HepG2 (cell line): Measurements from ENCODE around the gene CNTNAP1. TPM values are rescaled to one million over a fixed set of nuclear protein-coding genes. Genes with fewer than 3 reads are reported as not detected.

Experiments
- ATAC-seq: fragments of 200-7000 bp; cut with Tn5 transposase; 3 replicates; pipeline ENCODE4 v1.9.1; 2020; ENCODE audit warnings: mild to moderate bottlenecking, moderate library complexity
- BruUV-seq: library from RNA; stranded (reverse); fragments of 400-500 nt; replicated peaks from 2 replicates; lab custom pipeline; 2021; lab: Mats Ljungman, UMichigan
- CTCF ChIA-PET: fragments of 300-600 bp; formaldehyde crosslinking; extraction: SDS; loops from one replicate; lab custom pipeline; 2021; ENCODE audit warnings: low total read pairs, inconsistent platforms, low intra/inter-chr PET ratio; lab: Yijun Ruan, JAX
- POLR2A ChIA-PET: fragments of 350-600 bp; sonication (Branson Sonifier 250); formaldehyde crosslinking; loops from one replicate; lab custom pipeline; 2020; ENCODE audit warnings: antibody characterized with exemption, inconsistent platforms; lab: Yijun Ruan, JAX
- DNase-seq: peaks from one replicate; pipeline ENCODE4 v3.0.0-alpha.2; 2015; ENCODE audit warnings: low spot score
- FAIRE-seq: peaks from 3 replicates; lab custom pipeline; 2011; peaks lifted over from hg19 to GRCh38; lab: Jason Lieb, UNC
- H2AFZ ChIP-seq: one replicate; pipeline ENCODE4 v1.6.1; 2011; ENCODE audit warnings: low read length, inconsistent platforms
- H3K27ac ChIP-seq: fragments of 300-600 bp; 3 replicates; pipeline ENCODE4 v1.8.0; 2011; ENCODE audit warnings: mixed run types, mild to moderate bottlenecking, mixed read lengths, low read length, inconsistent platforms; ENCODE audit not compliant: insufficient read depth; ENCODE audit errors: extremely low read length
- H3K27me3 ChIP-seq, 2 experiments: fragments of 200-600 bp in 1 of 2; 2 replicates in 1 of 2; 3 replicates in 1 of 2; pipeline versions ENCODE4 v1.6.0 to v1.8.0; 2011; ENCODE audit warnings: low read length in 2 of 2, mild to moderate bottlenecking in 2 of 2, moderate library complexity in 2 of 2, inconsistent platforms in 1 of 2; ENCODE audit not compliant: insufficient read depth in 2 of 2, control insufficient read depth in 1 of 2
- H3K36me3 ChIP-seq, 2 experiments: fragments of 200-600 bp in 1 of 2; replicated peaks in 1 of 2; 2 replicates in 1 of 2; 3 replicates in 1 of 2; pipeline versions ENCODE4 v1.5.1 to v1.8.0; 2011; ENCODE audit warnings: low read length in 2 of 2, inconsistent platforms in 1 of 2; ENCODE audit not compliant: insufficient read depth in 2 of 2, control insufficient read depth in 1 of 2
- H3K4me1 ChIP-seq: 2 replicates; pipeline ENCODE4 v1.5.1; 2012; ENCODE audit warnings: low read length, inconsistent platforms; ENCODE audit not compliant: insufficient read depth
- H3K4me2 ChIP-seq: 2 replicates; pipeline ENCODE4 v1.6.0; 2011; ENCODE audit warnings: low read depth, low read length, inconsistent platforms
- H3K4me3 ChIP-seq, 3 experiments: fragments of 200-600 bp in 1 of 3; sonication (generic), shearing (Covaris generic) in 1 of 3; replicated peaks in 1 of 3; 2 replicates each; pipeline ENCODE4 v1.5.1; 2011 to 2016; ENCODE audit warnings: low read length in 3 of 3, inconsistent platforms in 2 of 3, low read depth in 2 of 3, mild to moderate bottlenecking in 2 of 3, control low read depth in 1 of 3, mixed read lengths in 1 of 3; ENCODE audit not compliant: insufficient read depth in 1 of 3
- H3K79me2 ChIP-seq: one replicate; pipeline ENCODE4 v1.6.1; 2011; ENCODE audit warnings: low read length, inconsistent platforms; ENCODE audit not compliant: insufficient read depth
- H3K9ac ChIP-seq: 2 replicates; pipeline ENCODE4 v1.6.0; 2011; ENCODE audit warnings: mild to moderate bottlenecking, low read depth, low read length, inconsistent platforms; ENCODE audit not compliant: insufficient read depth
- H3K9me3 ChIP-seq: 2 replicates; pipeline ENCODE4 v1.5.1; 2012; ENCODE audit warnings: mild to moderate bottlenecking, low read length
- H4K20me1 ChIP-seq: 2 replicates; pipeline ENCODE4 v1.6.0; 2011; ENCODE audit warnings: inconsistent platforms, mild to moderate bottlenecking, low read length, moderate library complexity; ENCODE audit not compliant: insufficient read depth
- NFE2L2 ChIP-seq: fragments of 150-350 bp; IDR thresholded peaks from 2 replicates; pipeline ENCODE4 v1.6.1; 2014; ENCODE audit warnings: low read length
- NFIC ChIP-seq: IDR thresholded peaks from 2 replicates; pipeline ENCODE4 v1.6.1; 2012; ENCODE audit warnings: mild to moderate bottlenecking, low read length, inconsistent platforms
- NRL ChIP-seq: sonication (generic); formaldehyde crosslinking; IDR thresholded peaks from 2 replicates; pipeline ENCODE4 v1.5.0; 2020; ENCODE audit warnings: missing genetic modification reagents, mild to moderate bottlenecking, moderate library complexity, borderline replicate concordance
- ZNF788 ChIP-seq: sonication (generic); formaldehyde crosslinking; IDR thresholded peaks from 2 replicates; pipeline ENCODE4 v1.5.0; 2020; ENCODE audit warnings: mild to moderate bottlenecking, missing genetic modification reagents, borderline replicate concordance
- ZNF790 ChIP-seq: sonication (generic); formaldehyde crosslinking; IDR thresholded peaks from 2 replicates; pipeline ENCODE4 v1.8.0; 2022; ENCODE audit warnings: missing genetic modification reagents, mild to moderate bottlenecking, borderline replicate concordance
- WGBS: methylation state at CpG from one replicate; pipeline ENCODE4 v1.1.6; 2017; ENCODE audit warnings: low lambda C conversion rate; 5-methylcytosine and 5-hydroxymethylcytosine counted together
- in situ Hi-C: cut with HindIII; loops from 2 replicates; pipeline ENCODE4 v1.10.0; 2017; ENCODE audit warnings: low pct_unique_long_range_greater_than_20kb; ENCODE audit not compliant: extremely low pct_ligation_motif_present
- intact Hi-C: fragments of 100-400 bp; cut with micrococcal nuclease; formaldehyde crosslinking; loops from one replicate; pipeline ENCODE4 v1.10.0; 2022; ENCODE audit not compliant: unreplicated experiment
- polyA plus RNA-seq, 8 experiments: library from polyadenylated mRNA; depleted of rRNA in 3 of 8; stranded (reverse) in 7 of 8; unstranded in 1 of 8; fragments of >200 nt; fragmentation: Illumina TruSeq in 4 of 8; extraction: Trizol in 4 of 8; gene quantifications; 2 replicates each; pipeline versions ENCODE4 v1.2.1 to v1.2.3, GENCODE V29; 2011 to 2016; ENCODE audit warnings: low read depth in 4 of 8, missing spikeins in 1 of 8, mixed read lengths in 1 of 8; ENCODE audit not compliant: insufficient read depth in 1 of 8
- total RNA-seq, 5 experiments: library from RNA; depleted of rRNA; stranded (reverse); fragments of >200 nt; fragmentation: Illumina TruSeq; extraction: Trizol; gene quantifications; 2 replicates each; pipeline ENCODE4 v1.2.3, GENCODE V29; 2016; ENCODE audit warnings: low read depth in 1 of 5
- TF ChIP-seq, protein P1 (sequence below): sonication (generic); formaldehyde crosslinking; conservative IDR thresholded peaks from 2 replicates; pipeline ENCODE4 v1.4.0; 2020; ENCODE audit warnings: missing genetic modification reagents
- TF ChIP-seq, protein P2 (sequence below): fragments of 450-650 bp; IDR thresholded peaks from 2 replicates; pipeline ENCODE4 v1.6.1; 2016
- TF ChIP-seq, protein P3 (sequence below): sonication (generic); formaldehyde crosslinking; IDR thresholded peaks from 2 replicates; pipeline ENCODE4 v1.4.0; 2020; ENCODE audit warnings: missing genetic modification reagents

Gene CNTNAP1
- total and polyA plus RNA-seq, 2 of the 13 experiments (the other 11 are each of a cell fraction or from before 2014, with no cell fraction given), result 4.5 to 7.7 TPM

DNA sequence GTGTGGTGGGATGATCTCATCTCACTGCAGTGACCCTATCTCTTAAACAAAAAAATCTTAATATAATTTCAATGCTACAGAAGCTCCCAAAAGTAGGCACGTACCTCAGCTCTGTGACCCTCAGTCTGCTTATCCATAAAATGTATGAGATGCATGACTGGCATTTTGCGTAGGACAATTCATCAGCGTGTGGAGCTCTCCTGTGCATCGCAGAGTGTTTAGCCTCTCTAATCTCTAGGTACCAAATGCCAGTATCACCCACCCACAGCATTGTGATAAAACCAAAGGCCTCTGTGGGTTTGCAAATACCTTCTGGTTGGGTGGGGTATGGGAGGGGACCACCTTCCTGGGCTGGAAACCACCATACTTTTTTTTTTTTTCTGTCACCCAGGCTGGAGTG is 42.2 kb upstream of the CNTNAP1 start:
- no TSS peak for BruUV-seq
- TF ChIP-seq, protein P1, sequence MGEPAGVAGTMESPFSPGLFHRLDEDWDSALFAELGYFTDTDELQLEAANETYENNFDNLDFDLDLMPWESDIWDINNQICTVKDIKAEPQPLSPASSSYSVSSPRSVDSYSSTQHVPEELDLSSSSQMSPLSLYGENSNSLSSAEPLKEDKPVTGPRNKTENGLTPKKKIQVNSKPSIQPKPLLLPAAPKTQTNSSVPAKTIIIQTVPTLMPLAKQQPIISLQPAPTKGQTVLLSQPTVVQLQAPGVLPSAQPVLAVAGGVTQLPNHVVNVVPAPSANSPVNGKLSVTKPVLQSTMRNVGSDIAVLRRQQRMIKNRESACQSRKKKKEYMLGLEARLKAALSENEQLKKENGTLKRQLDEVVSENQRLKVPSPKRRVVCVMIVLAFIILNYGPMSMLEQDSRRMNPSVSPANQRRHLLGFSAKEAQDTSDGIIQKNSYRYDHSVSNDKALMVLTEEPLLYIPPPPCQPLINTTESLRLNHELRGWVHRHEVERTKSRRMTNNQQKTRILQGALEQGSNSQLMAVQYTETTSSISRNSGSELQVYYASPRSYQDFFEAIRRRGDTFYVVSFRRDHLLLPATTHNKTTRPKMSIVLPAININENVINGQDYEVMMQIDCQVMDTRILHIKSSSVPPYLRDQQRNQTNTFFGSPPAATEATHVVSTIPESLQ (CRISPR knock-in tag), result no peak
- peak; percentile 50 for TF ChIP-seq NFE2L2
- TF ChIP-seq, protein P2, sequence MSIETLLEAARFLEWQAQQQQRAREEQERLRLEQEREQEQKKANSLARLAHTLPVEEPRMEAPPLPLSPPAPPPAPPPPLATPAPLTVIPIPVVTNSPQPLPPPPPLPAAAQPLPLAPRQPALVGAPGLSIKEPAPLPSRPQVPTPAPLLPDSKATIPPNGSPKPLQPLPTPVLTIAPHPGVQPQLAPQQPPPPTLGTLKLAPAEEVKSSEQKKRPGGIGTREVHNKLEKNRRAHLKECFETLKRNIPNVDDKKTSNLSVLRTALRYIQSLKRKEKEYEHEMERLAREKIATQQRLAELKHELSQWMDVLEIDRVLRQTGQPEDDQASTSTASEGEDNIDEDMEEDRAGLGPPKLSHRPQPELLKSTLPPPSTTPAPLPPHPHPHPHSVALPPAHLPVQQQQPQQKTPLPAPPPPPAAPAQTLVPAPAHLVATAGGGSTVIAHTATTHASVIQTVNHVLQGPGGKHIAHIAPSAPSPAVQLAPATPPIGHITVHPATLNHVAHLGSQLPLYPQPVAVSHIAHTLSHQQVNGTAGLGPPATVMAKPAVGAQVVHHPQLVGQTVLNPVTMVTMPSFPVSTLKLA, result no peak
- TF ChIP-seq ZNF790 (CRISPR knock-in tag), result no peak
- no peak for TF ChIP-seq NFIC
- no peak for TF ChIP-seq NRL (CRISPR knock-in tag)
- TF ChIP-seq ZNF788, result no peak
- TF ChIP-seq, protein P3, sequence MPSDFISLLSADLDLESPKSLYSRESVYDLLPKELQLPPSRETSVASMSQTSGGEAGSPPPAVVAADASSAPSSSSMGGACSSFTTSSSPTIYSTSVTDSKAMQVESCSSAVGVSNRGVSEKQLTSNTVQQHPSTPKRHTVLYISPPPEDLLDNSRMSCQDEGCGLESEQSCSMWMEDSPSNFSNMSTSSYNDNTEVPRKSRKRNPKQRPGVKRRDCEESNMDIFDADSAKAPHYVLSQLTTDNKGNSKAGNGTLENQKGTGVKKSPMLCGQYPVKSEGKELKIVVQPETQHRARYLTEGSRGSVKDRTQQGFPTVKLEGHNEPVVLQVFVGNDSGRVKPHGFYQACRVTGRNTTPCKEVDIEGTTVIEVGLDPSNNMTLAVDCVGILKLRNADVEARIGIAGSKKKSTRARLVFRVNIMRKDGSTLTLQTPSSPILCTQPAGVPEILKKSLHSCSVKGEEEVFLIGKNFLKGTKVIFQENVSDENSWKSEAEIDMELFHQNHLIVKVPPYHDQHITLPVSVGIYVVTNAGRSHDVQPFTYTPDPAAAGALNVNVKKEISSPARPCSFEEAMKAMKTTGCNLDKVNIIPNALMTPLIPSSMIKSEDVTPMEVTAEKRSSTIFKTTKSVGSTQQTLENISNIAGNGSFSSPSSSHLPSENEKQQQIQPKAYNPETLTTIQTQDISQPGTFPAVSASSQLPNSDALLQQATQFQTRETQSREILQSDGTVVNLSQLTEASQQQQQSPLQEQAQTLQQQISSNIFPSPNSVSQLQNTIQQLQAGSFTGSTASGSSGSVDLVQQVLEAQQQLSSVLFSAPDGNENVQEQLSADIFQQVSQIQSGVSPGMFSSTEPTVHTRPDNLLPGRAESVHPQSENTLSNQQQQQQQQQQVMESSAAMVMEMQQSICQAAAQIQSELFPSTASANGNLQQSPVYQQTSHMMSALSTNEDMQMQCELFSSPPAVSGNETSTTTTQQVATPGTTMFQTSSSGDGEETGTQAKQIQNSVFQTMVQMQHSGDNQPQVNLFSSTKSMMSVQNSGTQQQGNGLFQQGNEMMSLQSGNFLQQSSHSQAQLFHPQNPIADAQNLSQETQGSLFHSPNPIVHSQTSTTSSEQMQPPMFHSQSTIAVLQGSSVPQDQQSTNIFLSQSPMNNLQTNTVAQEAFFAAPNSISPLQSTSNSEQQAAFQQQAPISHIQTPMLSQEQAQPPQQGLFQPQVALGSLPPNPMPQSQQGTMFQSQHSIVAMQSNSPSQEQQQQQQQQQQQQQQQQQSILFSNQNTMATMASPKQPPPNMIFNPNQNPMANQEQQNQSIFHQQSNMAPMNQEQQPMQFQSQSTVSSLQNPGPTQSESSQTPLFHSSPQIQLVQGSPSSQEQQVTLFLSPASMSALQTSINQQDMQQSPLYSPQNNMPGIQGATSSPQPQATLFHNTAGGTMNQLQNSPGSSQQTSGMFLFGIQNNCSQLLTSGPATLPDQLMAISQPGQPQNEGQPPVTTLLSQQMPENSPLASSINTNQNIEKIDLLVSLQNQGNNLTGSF, result no peak
- intact Hi-C loops, result no loop called here
- no peak overlapping the region for H3K4me2 ChIP-seq
- no peak for DNase-seq
- H3K9me3 ChIP-seq, result no peaks in the 10 kb centered on the region
- in situ Hi-C loops, result no loop called here
- H3K36me3 ChIP-seq, result no peaks in the 10 kb centered on the region
- CTCF ChIA-PET, result no interaction called here
- H3K9ac ChIP-seq, result no peak overlapping the region
- no peak overlapping the region for H3K4me3 ChIP-seq
- no peaks in the 10 kb centered on the region for H3K79me2 ChIP-seq
- no peaks in the 10 kb centered on the region for H4K20me1 ChIP-seq
- peaks cover 2 to 10% of the 10 kb centered on the region in 2 experiments; a peak in 1 of 5 replicates for H3K27me3 ChIP-seq
- H2AFZ ChIP-seq, result no peak overlapping the region
- no peak for ATAC-seq
- no peak overlapping the region for H3K27ac ChIP-seq
- no peak for FAIRE-seq
- 65% methylated on average over 4 of the region's 4 CpGs for WGBS
- H3K4me1 ChIP-seq, result peaks cover 9% of the 10 kb centered on the region; the same call in 1 of the 2 replicates
- POLR2A ChIA-PET, result no interaction called here
